ENCODE measurements around the gene B3GALT2.
"Not testable (repeated sequence)": the region's sequence is repeated elsewhere in the genome, so short reads cannot be mapped to it uniquely, and the experiment has no call there.

Gene B3GALT2

GRCh38 chr1:193185901-193186731 lies at the start of gene B3GALT2:
Gene B3GALT2 (minus strand): TSS chr1:193186613. CDS start chr1:193181562, 5,051 bp downstream.
- DNase-seq = peak; percentile 82

GRCh38 chr1:193234530-193234929 lies 48.1 kb upstream of the B3GALT2 start:
- no peak for DNase-seq

GRCh38 chr1:193231146-193231545 lies 44.7 kb upstream of the B3GALT2 start:
- DNase-seq = not testable (repeated sequence)

GRCh38 chr1:193229136-193229535 lies 42.7 kb upstream of the B3GALT2 start:
- no peak for DNase-seq

GRCh38 chr1:193222056-193222615 lies 35.7 kb upstream of the B3GALT2 start:
- no peak for DNase-seq

- no peak for DNase-seq
Observed at GRCh38 chr1:193221651-193222050, 35.2 kb upstream of the B3GALT2 start.

GRCh38 chr1:193219391-193219790 lies 33.0 kb upstream of the B3GALT2 start:
- no peak for DNase-seq

- DNase-seq = no peak
Observed at GRCh38 chr1:193216920-193217319, 30.5 kb upstream of the B3GALT2 start.

GRCh38 chr1:193213998-193214397 lies 27.6 kb upstream of the B3GALT2 start:
- DNase-seq = no peak

GRCh38 chr1:193212637-193213036 lies 26.2 kb upstream of the B3GALT2 start:
- DNase-seq = no peak

GRCh38 chr1:193211539-193211938 lies 25.1 kb upstream of the B3GALT2 start:
- DNase-seq = no peak

GRCh38 chr1:193210996-193211395 lies 24.6 kb upstream of the B3GALT2 start:
- no peak for DNase-seq

- no peak for DNase-seq
Observed at GRCh38 chr1:193201021-193201420, 14.6 kb upstream of the B3GALT2 start.

- no peak for DNase-seq
Observed at GRCh38 chr1:193199940-193200339, 13.5 kb upstream of the B3GALT2 start.

GRCh38 chr1:193192586-193192985 lies 6.2 kb upstream of the B3GALT2 start:
- DNase-seq = no peak

- DNase-seq = no peak
Observed at GRCh38 chr1:193190096-193190744, 3.8 kb upstream of the B3GALT2 start.

- DNase-seq = peak; percentile 56
Observed at GRCh38 chr1:193189442-193190095, 3.2 kb upstream of the B3GALT2 start.

- not testable (repeated sequence) for DNase-seq
Observed at GRCh38 chr1:193188915-193189314, 2.5 kb upstream of the B3GALT2 start.

- DNase-seq = peak; percentile 11
Observed at GRCh38 chr1:193187114-193187513, 701 bp upstream of the B3GALT2 start.

- DNase-seq = no peak
Observed at GRCh38 chr1:193185211-193185610, 1.2 kb downstream of the B3GALT2 start.

GRCh38 chr1:193184776-193185175 lies 1.6 kb downstream of the B3GALT2 start:
- DNase-seq = no peak

- peak; percentile 39 for DNase-seq
Observed at GRCh38 chr1:193183019-193183627, 3.3 kb downstream of the B3GALT2 start.

GRCh38 chr1:193181985-193182384 lies 4.4 kb downstream of the B3GALT2 start:
- no peak for DNase-seq
